ENCODE results near the gene DTWD2. TPM values are rescaled to one million over a fixed set of nuclear protein-coding genes. Genes with fewer than 3 reads are reported as not detected.
"Not testable (repeated sequence)": the region's sequence is repeated elsewhere in the genome, so short reads cannot be mapped to it uniquely, and the experiment has no call there.

DTWD2 gene
- total RNA-seq, 1 experiment from 2014 or later = 4.9 TPM

DNA sequence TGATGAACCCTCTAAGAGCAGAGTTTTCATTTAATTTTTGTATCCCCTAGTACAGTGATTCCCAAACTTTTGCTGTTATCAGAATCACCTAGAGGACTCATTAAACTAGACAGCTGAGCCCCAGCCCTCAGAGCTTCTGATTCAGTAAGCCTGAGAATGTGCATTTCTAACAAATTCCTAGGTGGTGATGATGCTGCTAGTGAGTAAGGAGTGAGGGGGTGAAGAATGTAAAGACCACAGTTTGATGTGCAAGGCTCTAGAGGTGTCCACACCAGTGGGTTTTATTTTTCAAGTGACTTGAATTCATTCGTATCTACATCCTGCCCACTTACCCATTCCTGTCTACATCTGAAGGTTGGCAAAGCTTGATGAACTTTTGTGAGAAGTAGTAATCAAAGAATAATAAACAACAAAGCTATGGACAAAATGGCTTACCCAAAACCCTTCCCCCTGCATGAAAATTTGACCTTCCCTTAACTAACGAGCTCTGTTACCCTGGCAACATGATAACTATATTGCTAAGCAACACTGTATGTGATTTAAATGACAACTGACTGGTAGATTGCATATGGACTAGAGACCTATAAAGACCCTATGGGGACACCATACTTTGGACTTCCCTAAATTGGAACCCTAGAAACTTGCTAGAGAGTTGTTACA is 35.2 kb downstream of the DTWD2 start:
- H3K27ac ChIP-seq = no peak overlapping the region
- H3K79me2 ChIP-seq (ENCODE audit: low read depth) = no peaks in the 10 kb centered on the region
- POLR2A ChIA-PET (ENCODE audit: unreplicated experiment) = no interaction called here
- no peaks in the 10 kb centered on the region for H3F3A ChIP-seq (ENCODE audit: insufficient read depth, low read depth)
- CTCF ChIA-PET = no interaction called here
- no peak overlapping the region for H3K4me3 ChIP-seq
- no peak overlapping the region for H2AFZ ChIP-seq
- no peaks in the 10 kb centered on the region for H3K36me3 ChIP-seq (ENCODE audit: low read depth)
- DNase-seq = no peak
- no peaks in the 10 kb centered on the region for H3K9me3 ChIP-seq (ENCODE audit: insufficient read depth, low read depth)
- H3K4me2 ChIP-seq = no peak overlapping the region
- no peaks in the 10 kb centered on the region; the same call in 1 of the 2 replicates for H4K20me1 ChIP-seq (ENCODE audit: insufficient read depth)
- no peaks in the 10 kb centered on the region for H3K4me1 ChIP-seq (replicated peaks; ENCODE audit: insufficient read depth)
- TF ChIP-seq, protein P1, sequence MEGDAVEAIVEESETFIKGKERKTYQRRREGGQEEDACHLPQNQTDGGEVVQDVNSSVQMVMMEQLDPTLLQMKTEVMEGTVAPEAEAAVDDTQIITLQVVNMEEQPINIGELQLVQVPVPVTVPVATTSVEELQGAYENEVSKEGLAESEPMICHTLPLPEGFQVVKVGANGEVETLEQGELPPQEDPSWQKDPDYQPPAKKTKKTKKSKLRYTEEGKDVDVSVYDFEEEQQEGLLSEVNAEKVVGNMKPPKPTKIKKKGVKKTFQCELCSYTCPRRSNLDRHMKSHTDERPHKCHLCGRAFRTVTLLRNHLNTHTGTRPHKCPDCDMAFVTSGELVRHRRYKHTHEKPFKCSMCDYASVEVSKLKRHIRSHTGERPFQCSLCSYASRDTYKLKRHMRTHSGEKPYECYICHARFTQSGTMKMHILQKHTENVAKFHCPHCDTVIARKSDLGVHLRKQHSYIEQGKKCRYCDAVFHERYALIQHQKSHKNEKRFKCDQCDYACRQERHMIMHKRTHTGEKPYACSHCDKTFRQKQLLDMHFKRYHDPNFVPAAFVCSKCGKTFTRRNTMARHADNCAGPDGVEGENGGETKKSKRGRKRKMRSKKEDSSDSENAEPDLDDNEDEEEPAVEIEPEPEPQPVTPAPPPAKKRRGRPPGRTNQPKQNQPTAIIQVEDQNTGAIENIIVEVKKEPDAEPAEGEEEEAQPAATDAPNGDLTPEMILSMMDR (conservative IDR thresholded peaks at IDR 0.05) = no peak
- TF ChIP-seq EZH2 (IDR thresholded peaks at IDR 0.05; ENCODE audit: low read depth) = no peak
- no peaks in the 10 kb centered on the region for H3K27me3 ChIP-seq (ENCODE audit: insufficient read depth, low read depth)
- intact Hi-C loops (cut with micrococcal nuclease; ENCODE audit: unreplicated experiment) = no loop called here
- BruUV-seq (replicated peaks) = no TSS peak
- no peaks in the 10 kb centered on the region for H3K9me2 ChIP-seq (ENCODE audit: insufficient read depth)

DNA sequence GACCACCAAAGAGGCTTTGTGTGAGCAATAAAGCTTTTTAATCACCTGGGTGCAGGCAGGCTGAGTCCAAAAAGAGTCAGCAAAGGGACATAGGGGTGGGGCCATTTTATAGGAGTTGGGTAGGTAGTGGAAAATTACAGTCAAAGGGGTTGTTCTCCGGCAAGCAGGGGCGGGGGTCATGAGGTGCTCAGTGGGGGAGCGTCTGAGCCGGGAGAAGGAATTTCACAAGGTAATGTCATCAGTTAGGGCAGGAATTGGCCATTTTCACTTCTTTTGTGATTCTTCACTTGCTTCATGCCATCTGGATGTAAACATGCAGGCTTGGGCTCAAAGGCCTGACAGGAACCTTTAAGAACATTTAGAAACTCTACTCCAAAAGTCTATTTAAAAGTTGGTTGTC is 36.0 kb downstream of the DTWD2 start:
- H3K4me2 ChIP-seq; H3K4me1 ChIP-seq (replicated peaks; ENCODE audit: insufficient read depth); H3F3A ChIP-seq (ENCODE audit: insufficient read depth, low read depth); POLR2A ChIA-PET (ENCODE audit: unreplicated experiment); CTCF ChIA-PET; H3K9me2 ChIP-seq (ENCODE audit: insufficient read depth); intact Hi-C loops (cut with micrococcal nuclease; ENCODE audit: unreplicated experiment); DNase-seq; H2AFZ ChIP-seq; H3K79me2 ChIP-seq (ENCODE audit: low read depth); H4K20me1 ChIP-seq (ENCODE audit: insufficient read depth); H3K36me3 ChIP-seq (ENCODE audit: low read depth); H3K27me3 ChIP-seq (ENCODE audit: insufficient read depth, low read depth); H3K27ac ChIP-seq; H3K4me3 ChIP-seq; H3K9me3 ChIP-seq (ENCODE audit: insufficient read depth, low read depth); BruUV-seq (replicated peaks): not testable (repeated sequence)

DNA sequence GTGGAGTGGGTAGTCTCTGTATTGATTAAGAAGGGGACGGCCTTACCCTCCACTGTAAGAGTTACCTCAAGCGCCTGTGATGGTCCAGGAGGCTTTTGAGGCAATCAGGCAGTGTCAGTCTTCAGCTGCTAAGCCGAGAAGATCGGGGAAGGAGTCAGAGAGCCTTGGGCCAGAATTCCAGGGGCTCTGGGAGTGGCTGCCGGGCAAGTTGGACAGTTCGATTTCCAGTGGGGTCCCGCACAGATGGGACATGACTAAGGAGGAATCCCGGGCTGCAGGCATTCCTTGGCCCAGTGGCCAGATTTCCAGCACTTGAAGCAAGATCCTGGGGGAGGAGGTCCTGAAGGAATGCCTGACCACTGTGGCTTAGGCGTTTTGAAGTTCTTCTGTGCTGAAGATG is 38.0 kb downstream of the DTWD2 start:
- H4K20me1 ChIP-seq (ENCODE audit: insufficient read depth); H3K9me2 ChIP-seq (ENCODE audit: insufficient read depth); DNase-seq; H3K27ac ChIP-seq; H3K27me3 ChIP-seq (ENCODE audit: insufficient read depth, low read depth); H3K9me3 ChIP-seq (ENCODE audit: insufficient read depth, low read depth); H3K79me2 ChIP-seq (ENCODE audit: low read depth); H3K4me3 ChIP-seq; H3K4me1 ChIP-seq (replicated peaks; ENCODE audit: insufficient read depth); H3K4me2 ChIP-seq; BruUV-seq (replicated peaks); intact Hi-C loops (cut with micrococcal nuclease; ENCODE audit: unreplicated experiment); POLR2A ChIA-PET (ENCODE audit: unreplicated experiment); H3F3A ChIP-seq (ENCODE audit: insufficient read depth, low read depth); H2AFZ ChIP-seq; CTCF ChIA-PET; H3K36me3 ChIP-seq (ENCODE audit: low read depth): not testable (repeated sequence)

DNA sequence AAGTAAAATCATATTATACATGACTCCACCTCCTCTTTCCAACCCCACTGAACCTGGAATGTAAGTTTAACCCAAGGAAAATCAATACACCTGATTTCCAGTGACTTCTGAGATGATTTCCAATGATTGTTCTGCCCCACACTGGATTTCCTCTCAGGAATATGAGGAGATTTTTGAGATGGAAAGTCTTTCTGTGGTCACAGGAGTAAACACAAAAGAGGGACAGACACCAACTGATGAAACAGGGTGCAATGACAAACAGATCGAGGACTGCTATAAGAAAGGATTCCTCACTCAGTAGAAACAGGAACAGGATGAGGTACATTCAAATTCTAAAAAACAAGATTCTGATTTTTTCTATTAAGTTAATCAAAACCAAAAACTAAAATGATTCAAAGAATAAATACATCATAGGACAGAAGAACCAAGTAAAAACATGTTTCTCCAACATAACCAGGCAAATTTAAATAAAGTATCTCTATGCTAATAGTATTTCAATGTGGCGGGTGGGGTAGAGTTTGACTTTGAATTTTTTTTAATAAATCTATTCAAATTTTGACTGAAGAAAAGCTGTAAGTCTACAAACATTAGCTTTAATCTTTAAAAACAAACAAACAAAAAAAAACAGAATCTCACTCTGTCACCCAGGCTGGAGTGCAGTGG is 42.1 kb downstream of the DTWD2 start:
- Histone ChIP-seq H3K27ac (no peak overlapping the region), H4K20me1 (ENCODE audit: insufficient read depth) (no peaks in the 10 kb centered on the region; the same call in 1 of the 2 replicates), H3K9me3 (ENCODE audit: insufficient read depth, low read depth) (no peaks in the 10 kb centered on the region), H3K4me2 (no peak overlapping the region), H3K27me3 (ENCODE audit: insufficient read depth, low read depth) (no peaks in the 10 kb centered on the region), H3K36me3 (ENCODE audit: low read depth) (no peaks in the 10 kb centered on the region), H3K4me1 (replicated peaks; ENCODE audit: insufficient read depth) (no peaks in the 10 kb centered on the region), H3F3A (ENCODE audit: insufficient read depth, low read depth) (no peaks in the 10 kb centered on the region), H3K4me3 (no peak overlapping the region), H2AFZ (no peak overlapping the region), H3K79me2 (ENCODE audit: low read depth) (no peaks in the 10 kb centered on the region), H3K9me2 (ENCODE audit: insufficient read depth) (no peaks in the 10 kb centered on the region; the same call in 1 of the 2 replicates)
- ChIA-PET POLR2A (ENCODE audit: unreplicated experiment) (no interaction called here), CTCF (no interaction called here)
- TF ChIP-seq, protein P1 (conservative IDR thresholded peaks at IDR 0.05) = no peak
- no peak for TF ChIP-seq EZH2 (IDR thresholded peaks at IDR 0.05; ENCODE audit: low read depth)
- no TSS peak for BruUV-seq (replicated peaks)
- no peak for DNase-seq
- intact Hi-C loops (cut with micrococcal nuclease; ENCODE audit: unreplicated experiment) = no loop called here
